ENCODE results near the gene QSOX2. TPM values are rescaled to one million over a fixed set of nuclear protein-coding genes. Genes with fewer than 3 reads are reported as not detected.

The QSOX2 gene
- total RNA-seq, 1 experiment from 2014 or later = 34.6 TPM

- Histone ChIP-seq H3K4me2 (no peak overlapping the region), H2AFZ (no peak overlapping the region), H3K79me2 (ENCODE audit: low read depth) (no peaks in the 10 kb centered on the region), H3K4me1 (replicated peaks; ENCODE audit: insufficient read depth) (no peaks in the 10 kb centered on the region), H3K9me2 (ENCODE audit: insufficient read depth) (no peaks in the 10 kb centered on the region), H3K27ac (no peak overlapping the region), H3K9me3 (ENCODE audit: insufficient read depth, low read depth) (no peaks in the 10 kb centered on the region), H3K4me3 (no peak overlapping the region), H3K27me3 (ENCODE audit: insufficient read depth, low read depth) (no peaks in the 10 kb centered on the region), H3K36me3 (ENCODE audit: low read depth) (peaks cover 7% of the 10 kb centered on the region; the same call in 1 of the 2 replicates), H3F3A (ENCODE audit: insufficient read depth, low read depth) (no peaks in the 10 kb centered on the region; the same call in 1 of the 2 replicates), H4K20me1 (ENCODE audit: insufficient read depth) (peaks cover 17% of the 10 kb centered on the region)
- DNase-seq = no peak
- POLR2A ChIA-PET (ENCODE audit: unreplicated experiment) = no interaction called here
- CTCF ChIA-PET = no interaction called here
- intact Hi-C loops (cut with micrococcal nuclease; ENCODE audit: unreplicated experiment) = no loop called here
- no peak for TF ChIP-seq EZH2 (IDR thresholded peaks at IDR 0.05; ENCODE audit: low read depth)
- no peak for TF ChIP-seq CTCF (conservative IDR thresholded peaks at IDR 0.05)
- BruUV-seq (replicated peaks) = no TSS peak
These were observed 35.3 kb downstream of the QSOX2 start for GRCh38 chr9:136210276-136210675.

- H3K4me2 ChIP-seq = no peak overlapping the region
- intact Hi-C loops (cut with micrococcal nuclease; ENCODE audit: unreplicated experiment) = no loop called here
- TF ChIP-seq EZH2 (IDR thresholded peaks at IDR 0.05; ENCODE audit: low read depth) = no peak
- TF ChIP-seq CTCF (conservative IDR thresholded peaks at IDR 0.05) = no peak
- no peak overlapping the region for H3K4me3 ChIP-seq
- H3K79me2 ChIP-seq (ENCODE audit: low read depth) = no peaks in the 10 kb centered on the region
- no peak overlapping the region for H2AFZ ChIP-seq
- no peaks in the 10 kb centered on the region for H3K4me1 ChIP-seq (replicated peaks; ENCODE audit: insufficient read depth)
- no peaks in the 10 kb centered on the region for H3K9me2 ChIP-seq (ENCODE audit: insufficient read depth)
- POLR2A ChIA-PET (ENCODE audit: unreplicated experiment) = no interaction called here
- H3K27ac ChIP-seq = no peak overlapping the region
- no peaks in the 10 kb centered on the region for H3K9me3 ChIP-seq (ENCODE audit: insufficient read depth, low read depth)
- H3K27me3 ChIP-seq (ENCODE audit: insufficient read depth, low read depth) = no peaks in the 10 kb centered on the region
- H3K36me3 ChIP-seq (ENCODE audit: low read depth) = peaks cover 7% of the 10 kb centered on the region; the same call in 1 of the 2 replicates
- CTCF ChIA-PET = no interaction called here
- DNase-seq = no peak
- no TSS peak for BruUV-seq (replicated peaks)
- peaks cover 17% of the 10 kb centered on the region for H4K20me1 ChIP-seq (ENCODE audit: insufficient read depth)
- no peaks in the 10 kb centered on the region; the same call in 1 of the 2 replicates for H3F3A ChIP-seq (ENCODE audit: insufficient read depth, low read depth)
These were observed 35.8 kb downstream of the QSOX2 start for GRCh38 chr9:136209786-136210185.

GRCh38 chr9:136209232-136209631, 36.4 kb downstream of the QSOX2 start:
- no TSS peak for BruUV-seq (replicated peaks)
- H3K27me3 ChIP-seq (ENCODE audit: insufficient read depth, low read depth) = no peaks in the 10 kb centered on the region
- H3K9me3 ChIP-seq (ENCODE audit: insufficient read depth, low read depth) = no peaks in the 10 kb centered on the region
- no peaks in the 10 kb centered on the region for H3K4me1 ChIP-seq (replicated peaks; ENCODE audit: insufficient read depth)
- no peak overlapping the region for H2AFZ ChIP-seq
- H3K9me2 ChIP-seq (ENCODE audit: insufficient read depth) = no peaks in the 10 kb centered on the region
- H4K20me1 ChIP-seq (ENCODE audit: insufficient read depth) = peaks cover 17% of the 10 kb centered on the region
- no peaks in the 10 kb centered on the region for H3K79me2 ChIP-seq (ENCODE audit: low read depth)
- no peak overlapping the region for H3K4me2 ChIP-seq
- intact Hi-C loops (cut with micrococcal nuclease; ENCODE audit: unreplicated experiment) = no loop called here
- POLR2A ChIA-PET (ENCODE audit: unreplicated experiment) = no interaction called here
- no peak overlapping the region for H3K27ac ChIP-seq
- peaks cover 4% of the 10 kb centered on the region; the same call in 1 of the 2 replicates for H3K36me3 ChIP-seq (ENCODE audit: low read depth)
- TF ChIP-seq EZH2 (IDR thresholded peaks at IDR 0.05; ENCODE audit: low read depth) = no peak
- TF ChIP-seq CTCF (conservative IDR thresholded peaks at IDR 0.05) = no peak
- no peak overlapping the region for H3K4me3 ChIP-seq
- CTCF ChIA-PET = no interaction called here
- no peak for DNase-seq
- no peaks in the 10 kb centered on the region; the same call in 1 of the 2 replicates for H3F3A ChIP-seq (ENCODE audit: insufficient read depth, low read depth)
